ENCODE results near the gene CLPX.

Gene CLPX

GRCh38 chr15:65206750-65207149 lies 21.6 kb upstream of the CLPX start:
- no peak overlapping the region for H3K4me3 ChIP-seq (ENCODE audit: low read depth, low read length)
- peaks cover 4% of the 10 kb centered on the region; the same call in 1 of the 2 replicates for H3K4me1 ChIP-seq (ENCODE audit: control insufficient read depth, insufficient read depth, low read length)
- H3K36me3 ChIP-seq (ENCODE audit: control insufficient read depth, insufficient read depth, low read length), result no peaks in the 10 kb centered on the region
- no peaks in the 10 kb centered on the region for H3K9me3 ChIP-seq (ENCODE audit: control insufficient read depth, insufficient read depth, low read depth, low read length)
- no peaks in the 10 kb centered on the region for H3K27me3 ChIP-seq (ENCODE audit: control insufficient read depth, insufficient read depth, low read length)
- no peak overlapping the region for H3K9ac ChIP-seq (ENCODE audit: low read length)
- no peak overlapping the region for H3K27ac ChIP-seq (ENCODE audit: low read depth, low read length)

GRCh38 chr15:65204931-65205660 lies 20.0 kb upstream of the CLPX start:
- Histone ChIP-seq H3K27me3 (ENCODE audit: control insufficient read depth, insufficient read depth, low read length) (no peaks in the 10 kb centered on the region), H3K4me3 (ENCODE audit: low read depth, low read length) (no peak overlapping the region), H3K9me3 (ENCODE audit: control insufficient read depth, insufficient read depth, low read depth, low read length) (no peaks in the 10 kb centered on the region), H3K9ac (ENCODE audit: low read length) (no peak overlapping the region), H3K36me3 (ENCODE audit: control insufficient read depth, insufficient read depth, low read length) (no peaks in the 10 kb centered on the region), H3K4me1 (ENCODE audit: control insufficient read depth, insufficient read depth, low read length) (no peaks in the 10 kb centered on the region; the same call in 1 of the 2 replicates), H3K27ac (ENCODE audit: low read depth, low read length) (no peak overlapping the region)

- Histone ChIP-seq H3K9ac (ENCODE audit: low read length) (no peak overlapping the region), H3K27me3 (ENCODE audit: control insufficient read depth, insufficient read depth, low read length) (no peaks in the 10 kb centered on the region), H3K4me1 (ENCODE audit: control insufficient read depth, insufficient read depth, low read length) (no peaks in the 10 kb centered on the region; the same call in 1 of the 2 replicates), H3K27ac (ENCODE audit: low read depth, low read length) (no peak overlapping the region), H3K4me3 (ENCODE audit: low read depth, low read length) (no peak overlapping the region), H3K9me3 (ENCODE audit: control insufficient read depth, insufficient read depth, low read depth, low read length) (no peaks in the 10 kb centered on the region), H3K36me3 (ENCODE audit: control insufficient read depth, insufficient read depth, low read length) (no peaks in the 10 kb centered on the region)
Measured at GRCh38 chr15:65204236-65204930, 19.2 kb upstream of the CLPX start.

- no peak overlapping the region for H3K4me3 ChIP-seq (ENCODE audit: low read depth, low read length)
- H3K4me1 ChIP-seq (ENCODE audit: control insufficient read depth, insufficient read depth, low read length), result no peaks in the 10 kb centered on the region
- H3K27me3 ChIP-seq (ENCODE audit: control insufficient read depth, insufficient read depth, low read length), result no peaks in the 10 kb centered on the region
- no peaks in the 10 kb centered on the region for H3K36me3 ChIP-seq (ENCODE audit: control insufficient read depth, insufficient read depth, low read length)
- H3K9ac ChIP-seq (ENCODE audit: low read length), result no peak overlapping the region
- no peak overlapping the region for H3K27ac ChIP-seq (ENCODE audit: low read depth, low read length)
- no peaks in the 10 kb centered on the region for H3K9me3 ChIP-seq (ENCODE audit: control insufficient read depth, insufficient read depth, low read depth, low read length)
Measured at GRCh38 chr15:65201918-65202317, 16.8 kb upstream of the CLPX start.

GRCh38 chr15:65198571-65198970 lies 13.4 kb upstream of the CLPX start:
- H3K9me3 ChIP-seq (ENCODE audit: control insufficient read depth, insufficient read depth, low read depth, low read length), result no peaks in the 10 kb centered on the region
- no peak overlapping the region for H3K27ac ChIP-seq (ENCODE audit: low read depth, low read length)
- no peaks in the 10 kb centered on the region for H3K27me3 ChIP-seq (ENCODE audit: control insufficient read depth, insufficient read depth, low read length)
- H3K36me3 ChIP-seq (ENCODE audit: control insufficient read depth, insufficient read depth, low read length), result no peaks in the 10 kb centered on the region
- H3K4me1 ChIP-seq (ENCODE audit: control insufficient read depth, insufficient read depth, low read length), result peaks cover 4% of the 10 kb centered on the region; the same call in 1 of the 2 replicates
- no peak overlapping the region for H3K4me3 ChIP-seq (ENCODE audit: low read depth, low read length)
- H3K9ac ChIP-seq (ENCODE audit: low read length), result no peak overlapping the region

- H3K4me3 ChIP-seq (ENCODE audit: low read depth, low read length), result no peak overlapping the region
- no peak overlapping the region for H3K27ac ChIP-seq (ENCODE audit: low read depth, low read length)
- H3K4me1 ChIP-seq (ENCODE audit: control insufficient read depth, insufficient read depth, low read length), result peaks cover 4% of the 10 kb centered on the region; the same call in 1 of the 2 replicates
- H3K36me3 ChIP-seq (ENCODE audit: control insufficient read depth, insufficient read depth, low read length), result no peaks in the 10 kb centered on the region
- no peak overlapping the region for H3K9ac ChIP-seq (ENCODE audit: low read length)
- H3K27me3 ChIP-seq (ENCODE audit: control insufficient read depth, insufficient read depth, low read length), result no peaks in the 10 kb centered on the region
- no peaks in the 10 kb centered on the region for H3K9me3 ChIP-seq (ENCODE audit: control insufficient read depth, insufficient read depth, low read depth, low read length)
Measured at GRCh38 chr15:65197337-65197645, 12.1 kb upstream of the CLPX start.

GRCh38 chr15:65196637-65197336 lies 11.6 kb upstream of the CLPX start:
- H3K36me3 ChIP-seq (ENCODE audit: control insufficient read depth, insufficient read depth, low read length), result no peaks in the 10 kb centered on the region
- H3K4me1 ChIP-seq (ENCODE audit: control insufficient read depth, insufficient read depth, low read length), result peaks cover 4% of the 10 kb centered on the region; the same call in 1 of the 2 replicates
- H3K9me3 ChIP-seq (ENCODE audit: control insufficient read depth, insufficient read depth, low read depth, low read length), result no peaks in the 10 kb centered on the region
- H3K27me3 ChIP-seq (ENCODE audit: control insufficient read depth, insufficient read depth, low read length), result no peaks in the 10 kb centered on the region
- H3K9ac ChIP-seq (ENCODE audit: low read length), result no peak overlapping the region
- no peak overlapping the region for H3K27ac ChIP-seq (ENCODE audit: low read depth, low read length)
- H3K4me3 ChIP-seq (ENCODE audit: low read depth, low read length), result no peak overlapping the region

GRCh38 chr15:65195548-65195923 lies 10.4 kb upstream of the CLPX start:
- H3K9ac ChIP-seq (ENCODE audit: low read length), result no peak overlapping the region
- no peaks in the 10 kb centered on the region for H3K27me3 ChIP-seq (ENCODE audit: control insufficient read depth, insufficient read depth, low read length)
- H3K4me1 ChIP-seq (ENCODE audit: control insufficient read depth, insufficient read depth, low read length), result peaks cover 4% of the 10 kb centered on the region; the same call in 1 of the 2 replicates
- H3K4me3 ChIP-seq (ENCODE audit: low read depth, low read length), result no peak overlapping the region
- no peaks in the 10 kb centered on the region for H3K36me3 ChIP-seq (ENCODE audit: control insufficient read depth, insufficient read depth, low read length)
- H3K9me3 ChIP-seq (ENCODE audit: control insufficient read depth, insufficient read depth, low read depth, low read length), result no peaks in the 10 kb centered on the region
- H3K27ac ChIP-seq (ENCODE audit: low read depth, low read length), result no peak overlapping the region

GRCh38 chr15:65194826-65195547 lies 9.8 kb upstream of the CLPX start:
- Histone ChIP-seq H3K27ac (ENCODE audit: low read depth, low read length) (no peak overlapping the region), H3K4me1 (ENCODE audit: control insufficient read depth, insufficient read depth, low read length) (peaks cover 4% of the 10 kb centered on the region; the same call in 1 of the 2 replicates), H3K9me3 (ENCODE audit: control insufficient read depth, insufficient read depth, low read depth, low read length) (no peaks in the 10 kb centered on the region), H3K27me3 (ENCODE audit: control insufficient read depth, insufficient read depth, low read length) (no peaks in the 10 kb centered on the region), H3K4me3 (ENCODE audit: low read depth, low read length) (no peak overlapping the region), H3K9ac (ENCODE audit: low read length) (no peak overlapping the region), H3K36me3 (ENCODE audit: control insufficient read depth, insufficient read depth, low read length) (no peaks in the 10 kb centered on the region)

GRCh38 chr15:65192016-65192415 lies 6.9 kb upstream of the CLPX start:
- H3K27me3 ChIP-seq (ENCODE audit: control insufficient read depth, insufficient read depth, low read length), result no peaks in the 10 kb centered on the region
- peaks cover 4% of the 10 kb centered on the region; the same call in 1 of the 2 replicates for H3K4me1 ChIP-seq (ENCODE audit: control insufficient read depth, insufficient read depth, low read length)
- H3K9ac ChIP-seq (ENCODE audit: low read length), result no peak overlapping the region
- H3K27ac ChIP-seq (ENCODE audit: low read depth, low read length), result no peak overlapping the region
- no peak overlapping the region for H3K4me3 ChIP-seq (ENCODE audit: low read depth, low read length)
- no peaks in the 10 kb centered on the region for H3K9me3 ChIP-seq (ENCODE audit: control insufficient read depth, insufficient read depth, low read depth, low read length)
- no peaks in the 10 kb centered on the region for H3K36me3 ChIP-seq (ENCODE audit: control insufficient read depth, insufficient read depth, low read length)
